ENCODE results near the gene A1BG.

The A1BG gene

DNA sequence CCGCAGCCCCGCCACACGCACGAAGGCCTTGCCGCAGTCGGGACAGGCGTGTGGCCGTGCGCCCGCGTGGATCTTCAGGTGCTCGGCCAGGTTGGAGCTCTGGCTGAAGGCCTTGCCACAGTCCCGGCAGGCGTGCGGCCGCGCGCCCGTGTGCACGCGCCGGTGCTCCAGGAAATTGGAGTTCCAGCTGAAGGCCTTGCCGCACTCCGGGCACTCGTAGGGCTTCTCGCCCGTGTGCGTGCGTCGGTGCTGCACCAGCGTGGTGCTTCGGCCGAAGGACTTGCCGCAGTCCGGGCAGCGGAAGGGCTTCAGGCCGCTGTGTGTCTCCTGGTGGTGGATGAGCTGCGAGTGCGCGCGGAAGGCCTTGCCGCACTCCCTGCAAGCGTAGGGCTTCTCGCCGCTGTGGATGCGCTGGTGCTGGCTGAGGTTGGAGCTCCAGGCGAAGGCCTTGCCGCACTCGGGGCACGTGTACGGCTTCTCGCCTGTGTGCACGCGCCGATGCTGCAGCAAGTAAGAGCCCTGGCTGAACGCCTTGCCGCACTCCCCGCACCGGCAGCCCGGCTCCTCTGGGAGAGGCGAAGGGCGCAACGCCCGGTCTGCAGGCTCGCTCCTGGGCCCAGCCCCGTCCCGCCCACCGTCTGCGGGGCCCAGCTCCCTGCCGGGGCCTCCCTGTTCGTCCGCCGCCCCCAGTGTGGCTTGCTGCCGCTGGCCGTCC lies 3.6 kb upstream of the A1BG start:
- H3K4me3 ChIP-seq (ENCODE audit: low read depth, low read length): no peak overlapping the region
- no peak for DNase-seq (ENCODE audit: low read depth)
- in situ Hi-C loops (cut with HindIII; ENCODE audit: low sequenced_read_pairs): no loop called here
- TF ChIP-seq, protein P1, sequence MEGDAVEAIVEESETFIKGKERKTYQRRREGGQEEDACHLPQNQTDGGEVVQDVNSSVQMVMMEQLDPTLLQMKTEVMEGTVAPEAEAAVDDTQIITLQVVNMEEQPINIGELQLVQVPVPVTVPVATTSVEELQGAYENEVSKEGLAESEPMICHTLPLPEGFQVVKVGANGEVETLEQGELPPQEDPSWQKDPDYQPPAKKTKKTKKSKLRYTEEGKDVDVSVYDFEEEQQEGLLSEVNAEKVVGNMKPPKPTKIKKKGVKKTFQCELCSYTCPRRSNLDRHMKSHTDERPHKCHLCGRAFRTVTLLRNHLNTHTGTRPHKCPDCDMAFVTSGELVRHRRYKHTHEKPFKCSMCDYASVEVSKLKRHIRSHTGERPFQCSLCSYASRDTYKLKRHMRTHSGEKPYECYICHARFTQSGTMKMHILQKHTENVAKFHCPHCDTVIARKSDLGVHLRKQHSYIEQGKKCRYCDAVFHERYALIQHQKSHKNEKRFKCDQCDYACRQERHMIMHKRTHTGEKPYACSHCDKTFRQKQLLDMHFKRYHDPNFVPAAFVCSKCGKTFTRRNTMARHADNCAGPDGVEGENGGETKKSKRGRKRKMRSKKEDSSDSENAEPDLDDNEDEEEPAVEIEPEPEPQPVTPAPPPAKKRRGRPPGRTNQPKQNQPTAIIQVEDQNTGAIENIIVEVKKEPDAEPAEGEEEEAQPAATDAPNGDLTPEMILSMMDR (IDR thresholded peaks at IDR 0.05; ENCODE audit: low read depth, low read length, missing control alignments): no peak

DNA sequence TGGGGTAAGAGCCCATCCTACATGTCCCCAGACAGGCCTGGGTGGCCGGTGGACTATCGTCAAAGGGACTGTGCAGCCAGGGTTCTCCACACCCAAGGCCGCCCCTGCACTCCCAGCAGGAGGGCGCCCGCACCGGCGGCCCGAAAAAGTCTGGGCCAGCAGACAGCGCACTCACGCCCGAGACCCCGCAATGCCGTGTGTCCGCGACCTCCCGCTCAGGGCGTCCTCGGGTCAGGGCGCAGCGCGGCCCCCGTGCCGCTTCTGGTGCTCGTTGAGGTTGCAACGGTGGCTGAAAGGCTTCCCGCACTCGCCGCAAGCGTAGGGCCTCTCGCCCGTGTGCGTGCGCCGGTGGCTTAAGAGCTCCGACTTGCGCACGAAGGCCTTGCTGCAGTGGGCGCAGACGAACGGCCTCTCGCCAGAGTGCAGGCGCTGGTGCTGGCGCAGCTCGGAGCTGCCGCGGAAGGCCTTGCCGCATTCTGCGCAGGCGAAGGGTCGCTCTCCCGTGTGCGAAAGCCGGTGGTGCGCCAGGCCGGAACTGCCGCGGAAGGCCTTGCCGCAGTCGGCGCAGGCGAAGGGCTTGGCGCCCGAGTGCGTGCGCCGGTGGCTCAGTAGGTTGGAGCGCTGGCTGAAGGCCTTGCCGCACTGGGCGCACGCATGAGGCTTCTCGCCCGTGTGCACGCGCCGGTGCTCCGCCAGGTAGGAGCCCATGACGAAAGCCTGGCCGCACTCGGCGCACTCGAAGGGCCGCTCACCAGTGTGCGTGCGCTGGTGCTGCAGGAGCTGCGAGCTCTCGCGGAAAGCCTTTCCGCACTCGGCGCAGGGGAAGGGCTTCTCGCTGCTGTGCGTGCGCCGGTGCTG lies 2.8 kb upstream of the A1BG start:
- no peak for DNase-seq (ENCODE audit: low read depth)
- TF ChIP-seq, protein P1 (IDR thresholded peaks at IDR 0.05; ENCODE audit: low read depth, low read length, missing control alignments): no peak
- H3K4me3 ChIP-seq (ENCODE audit: low read depth, low read length): no peak overlapping the region
- in situ Hi-C loops (cut with HindIII; ENCODE audit: low sequenced_read_pairs): no loop called here

DNA sequence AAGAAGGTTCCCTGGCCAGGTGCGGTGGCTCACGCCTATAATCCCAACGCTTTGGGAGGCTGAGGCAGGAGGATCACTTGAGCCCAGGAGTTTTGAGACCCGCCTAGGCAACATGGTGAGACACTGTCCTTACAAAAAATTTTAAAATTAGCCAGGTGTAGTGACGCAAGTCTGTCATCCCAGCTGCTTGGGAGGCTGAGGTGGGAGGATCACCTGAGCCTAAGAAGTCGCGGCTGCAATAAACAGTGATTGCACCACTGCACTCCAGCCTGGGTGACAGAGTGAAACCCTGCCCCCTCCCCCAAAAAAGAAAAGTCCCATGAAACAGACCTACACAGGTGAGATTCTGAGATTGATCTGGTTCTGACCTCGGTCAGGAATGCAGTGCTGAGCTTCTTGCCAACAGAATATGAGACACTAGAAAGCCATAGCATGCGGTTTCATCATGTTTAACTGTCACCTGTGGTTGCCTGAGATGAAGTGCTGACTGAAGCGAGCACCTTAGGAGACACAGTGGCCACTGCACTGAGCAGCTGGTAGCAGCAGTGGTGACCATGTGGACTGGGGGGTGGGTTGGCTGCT lies 2.0 kb upstream of the A1BG start:
- in situ Hi-C loops (cut with HindIII; ENCODE audit: low sequenced_read_pairs): no loop called here
- TF ChIP-seq, protein P1 (IDR thresholded peaks at IDR 0.05; ENCODE audit: low read depth, low read length, missing control alignments): no peak
- no peak for DNase-seq (ENCODE audit: low read depth)
- no peak overlapping the region for H3K4me3 ChIP-seq (ENCODE audit: low read depth, low read length)

DNA sequence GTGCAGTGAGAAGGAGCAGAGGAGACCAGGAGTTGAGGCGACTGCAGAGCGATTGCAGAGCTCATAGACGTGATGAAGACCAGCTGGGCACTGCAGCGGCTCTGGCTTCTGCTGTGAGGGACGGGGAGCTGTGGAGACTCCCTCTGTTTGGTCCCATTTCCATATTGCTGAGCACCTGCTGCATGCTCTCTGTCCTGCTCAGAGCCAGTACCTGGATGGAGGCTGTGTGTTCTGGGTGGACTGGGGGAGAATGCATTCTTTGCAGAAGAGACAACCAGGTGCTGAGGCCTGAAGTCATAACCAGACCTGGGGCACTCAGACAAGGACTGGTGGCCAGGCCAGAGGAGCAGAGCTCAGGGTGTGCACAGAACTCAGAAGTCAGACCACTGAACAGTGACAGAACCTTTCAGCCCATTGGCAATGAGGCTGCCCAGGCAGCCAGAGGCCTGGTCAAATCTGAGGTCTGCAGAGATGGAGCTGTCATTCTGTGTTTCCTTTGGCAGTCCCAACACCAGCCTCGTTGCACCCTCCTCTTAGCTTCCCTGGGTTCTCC lies 1.3 kb upstream of the A1BG start:
- TF ChIP-seq, protein P1 (IDR thresholded peaks at IDR 0.05; ENCODE audit: low read depth, low read length, missing control alignments): no peak
- H3K4me3 ChIP-seq (ENCODE audit: low read depth, low read length): no peak overlapping the region
- in situ Hi-C loops (cut with HindIII; ENCODE audit: low sequenced_read_pairs): no loop called here
- DNase-seq (ENCODE audit: low read depth): no peak

DNA sequence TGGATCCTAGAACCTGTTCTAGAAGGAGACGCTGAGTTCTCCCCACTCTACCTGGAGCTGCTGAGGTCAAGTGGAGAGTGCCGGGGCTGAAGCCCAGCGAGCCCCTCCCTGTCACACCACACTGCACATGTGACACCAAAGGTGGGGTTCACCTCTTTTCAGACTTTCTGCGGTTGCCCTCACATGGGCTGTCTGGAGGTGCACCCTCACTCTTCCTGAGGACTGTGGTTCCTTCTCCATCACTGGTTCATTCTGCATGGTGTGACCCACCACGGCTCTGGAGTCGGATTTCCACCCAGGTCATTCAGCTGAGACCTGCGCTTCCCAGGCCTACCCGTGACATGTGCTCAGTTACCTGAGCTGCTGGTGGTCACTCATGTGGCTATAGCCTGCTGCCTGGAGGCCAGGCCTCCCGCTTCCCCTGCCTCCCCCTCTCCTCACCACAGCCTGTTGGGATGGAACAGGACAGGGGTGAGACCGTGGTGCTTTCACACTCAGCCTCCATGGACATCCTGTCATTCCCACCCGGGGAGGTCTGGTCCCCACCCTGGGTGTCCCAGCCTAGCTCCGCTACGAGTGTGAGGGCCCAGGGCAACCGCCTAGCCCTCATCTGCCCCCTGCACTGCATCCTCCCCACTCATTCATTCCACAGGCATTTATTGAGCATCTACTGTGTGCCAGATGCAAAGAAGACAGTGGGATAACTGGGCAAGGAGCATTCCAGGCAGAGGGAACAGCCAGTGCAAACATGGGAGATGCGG lies 605 bp upstream of the A1BG start:
- DNase-seq (ENCODE audit: low read depth): no peak
- TF ChIP-seq, protein P1 (IDR thresholded peaks at IDR 0.05; ENCODE audit: low read depth, low read length, missing control alignments): no peak
- in situ Hi-C loops (cut with HindIII; ENCODE audit: low sequenced_read_pairs): no loop called here
- H3K4me3 ChIP-seq (ENCODE audit: low read depth, low read length): no peak overlapping the region
